HG03095 (cell line): Measurements from ENCODE around the gene CEP112.
"Not testable (repeated sequence)": the region's sequence is repeated elsewhere in the genome, so short reads cannot be mapped to it uniquely, and the experiment has no call there.

Source experiments
- ATAC-seq: cut with Tn5 transposase; IDR thresholded peaks from one replicate; pipeline ENCODE4 v1.9.1; 2021; ENCODE audit warnings: moderate library complexity; ENCODE audit not compliant: unreplicated experiment

The CEP112 gene

GRCh38 chr17:65699459-65699858, 492.5 kb downstream of the CEP112 start:
- no peak for ATAC-seq

- no peak for ATAC-seq
These were observed 493.4 kb downstream of the CEP112 start for GRCh38 chr17:65698381-65699061.

GRCh38 chr17:65697661-65698060, 494.3 kb downstream of the CEP112 start:
- ATAC-seq: no peak

GRCh38 chr17:65696739-65697394, 495.1 kb downstream of the CEP112 start:
- ATAC-seq: no peak

GRCh38 chr17:65694601-65695000, 497.3 kb downstream of the CEP112 start:
- no peak for ATAC-seq

GRCh38 chr17:65690626-65691310, 501.2 kb downstream of the CEP112 start:
- no peak for ATAC-seq

GRCh38 chr17:65688307-65688706, 503.6 kb downstream of the CEP112 start:
- no peak for ATAC-seq

GRCh38 chr17:65685110-65685509, 506.8 kb downstream of the CEP112 start:
- ATAC-seq: no peak

GRCh38 chr17:65684631-65685030, 507.3 kb downstream of the CEP112 start:
- ATAC-seq: no peak

GRCh38 chr17:65683428-65683827, 508.5 kb downstream of the CEP112 start:
- ATAC-seq: no peak

GRCh38 chr17:65681763-65682162, 510.2 kb downstream of the CEP112 start:
- not testable (repeated sequence) for ATAC-seq

- ATAC-seq: no peak
These were observed 512.6 kb downstream of the CEP112 start for GRCh38 chr17:65679165-65679845.

GRCh38 chr17:65678546-65678945, 513.4 kb downstream of the CEP112 start:
- no peak for ATAC-seq

GRCh38 chr17:65677932-65678331, 514.0 kb downstream of the CEP112 start:
- ATAC-seq: no peak

GRCh38 chr17:65674246-65675045, 517.5 kb downstream of the CEP112 start:
- ATAC-seq: no peak

- no peak for ATAC-seq
These were observed 521.1 kb downstream of the CEP112 start for GRCh38 chr17:65670667-65671371.

- ATAC-seq: no peak
These were observed 523.7 kb downstream of the CEP112 start for GRCh38 chr17:65668211-65668610.

GRCh38 chr17:65667656-65668055, 524.3 kb downstream of the CEP112 start:
- no peak for ATAC-seq

GRCh38 chr17:65666876-65667321, 525.0 kb downstream of the CEP112 start:
- no peak for ATAC-seq

GRCh38 chr17:65665966-65666365, 526.0 kb downstream of the CEP112 start:
- ATAC-seq: no peak
